Thymus (tissue), 11 donors: ENCODE results near the gene LPIN1. TPM values are rescaled to one million over a fixed set of nuclear protein-coding genes. Genes with fewer than 3 reads are reported as not detected.

Source experiments
- DNase-seq, 9 donors: peaks; one replicate each; pipeline ENCODE4 v3.0.0-alpha.2; 2013; ENCODE audit warnings: low spot score in 9 of 9, low read depth in 6 of 9, missing footprints in 1 of 9
- H3K27ac ChIP-seq, 2 donors: one replicate each; pipeline ENCODE4 v1.5.1; 2013; ENCODE audit warnings: control low read depth in 1 of 2, low read depth in 1 of 2, low read length in 1 of 2, mild to moderate bottlenecking in 1 of 2, moderate library complexity in 1 of 2
- H3K27me3 ChIP-seq, 2 donors: one replicate each; pipeline ENCODE4 v1.5.1; 2013; ENCODE audit warnings: low read length in 1 of 2; ENCODE audit not compliant: control insufficient read depth in 2 of 2, insufficient read depth in 1 of 2
- H3K36me3 ChIP-seq, 2 donors: one replicate each; pipeline ENCODE4 v1.5.1; 2013; ENCODE audit warnings: low read length in 1 of 2, mild to moderate bottlenecking in 1 of 2, moderate library complexity in 1 of 2; ENCODE audit not compliant: control insufficient read depth in 2 of 2, insufficient read depth in 2 of 2
- H3K4me1 ChIP-seq, 2 donors: one replicate each; pipeline ENCODE4 v1.5.1; 2013; ENCODE audit warnings: low read length in 2 of 2; ENCODE audit not compliant: control insufficient read depth in 2 of 2, insufficient read depth in 2 of 2
- H3K4me3 ChIP-seq, 2 donors: one replicate each; pipeline ENCODE4 v1.5.1; 2013; ENCODE audit warnings: low read length in 2 of 2, control low read depth in 1 of 2, mild to moderate bottlenecking in 1 of 2
- H3K9me3 ChIP-seq, 2 donors: one replicate each; pipeline ENCODE4 v1.5.1; 2013; ENCODE audit warnings: low read length in 1 of 2, mild to moderate bottlenecking in 1 of 2; ENCODE audit not compliant: control insufficient read depth in 2 of 2, insufficient read depth in 1 of 2
- WGBS: extraction: QIAGEN DNeasy Blood & Tissue Kit; methylation state at CpG from one replicate; pipeline ENCODE4 v1.1.7; 2013; 5-methylcytosine and 5-hydroxymethylcytosine counted together
- polyA plus RNA-seq: library from polyadenylated mRNA; stranded (reverse); fragments of 200-250 nt; gene quantifications from one replicate; pipeline ENCODE4 v1.2.3, GENCODE V29; 2013
- total RNA-seq: library from RNA; stranded (reverse); fragments of 120-200 nt; gene quantifications from one replicate; pipeline ENCODE4 v1.2.4, GENCODE V29; 2013
- donor health status: healthy.

The LPIN1 gene
- total and polyA plus RNA-seq, 2 donors = 15.6 to 46.6 TPM

DNA sequence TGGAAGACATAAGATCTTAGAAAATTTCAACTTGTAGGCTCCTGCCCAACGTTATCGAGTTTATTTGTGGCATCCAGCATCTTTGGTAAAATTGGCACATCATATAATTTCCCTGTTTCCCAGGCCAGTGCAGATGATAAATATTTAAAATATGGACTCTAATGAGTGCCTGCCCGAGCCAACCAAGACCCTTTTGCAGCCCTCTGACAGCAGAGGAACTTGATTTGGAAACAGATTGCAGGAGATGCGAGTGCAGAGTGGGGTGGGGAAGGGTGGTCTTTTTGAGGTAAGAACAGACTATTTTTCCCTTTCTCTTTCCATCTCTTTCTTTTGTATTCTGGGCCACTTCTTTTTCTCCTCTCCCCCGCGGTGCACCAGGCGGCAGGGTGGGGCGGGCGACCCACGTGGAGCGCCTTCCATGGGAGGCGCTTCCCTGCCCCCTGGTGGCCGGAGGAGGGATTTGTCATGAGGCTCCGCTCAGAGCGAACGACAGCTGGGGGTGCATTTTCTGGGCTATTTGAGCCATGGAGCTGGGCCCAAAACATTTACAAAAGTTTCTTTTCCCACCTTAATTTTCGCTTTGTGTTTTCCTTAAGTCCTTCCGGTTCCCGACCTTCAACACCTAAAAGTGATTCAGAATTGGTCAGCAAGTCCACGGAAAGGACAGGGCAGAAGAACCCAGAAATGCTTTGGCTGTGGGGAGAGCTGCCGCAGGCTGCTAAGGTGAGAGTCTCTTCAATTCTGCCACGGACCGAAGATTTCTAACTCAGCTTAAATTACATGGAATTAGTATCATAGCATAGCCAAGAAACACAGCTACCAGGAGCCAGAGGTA, 32.7 kb downstream of the LPIN1 start:
- H3K4me1 ChIP-seq = peaks cover 2 to 6% of the 10 kb centered on the region in 2 donors
- peak; percentile 33 to 86 (median 65) for DNase-seq
- H3K27me3 ChIP-seq = no peaks in the 10 kb centered on the region
- H3K9me3 ChIP-seq = no peaks in the 10 kb centered on the region
- no peak overlapping the region for H3K27ac ChIP-seq
- peaks cover 30 to 53% of the 10 kb centered on the region in 2 donors for H3K36me3 ChIP-seq
- H3K4me3 ChIP-seq = no peak overlapping the region
- 33% methylated on average over 23 of the region's 23 CpGs for WGBS

DNA sequence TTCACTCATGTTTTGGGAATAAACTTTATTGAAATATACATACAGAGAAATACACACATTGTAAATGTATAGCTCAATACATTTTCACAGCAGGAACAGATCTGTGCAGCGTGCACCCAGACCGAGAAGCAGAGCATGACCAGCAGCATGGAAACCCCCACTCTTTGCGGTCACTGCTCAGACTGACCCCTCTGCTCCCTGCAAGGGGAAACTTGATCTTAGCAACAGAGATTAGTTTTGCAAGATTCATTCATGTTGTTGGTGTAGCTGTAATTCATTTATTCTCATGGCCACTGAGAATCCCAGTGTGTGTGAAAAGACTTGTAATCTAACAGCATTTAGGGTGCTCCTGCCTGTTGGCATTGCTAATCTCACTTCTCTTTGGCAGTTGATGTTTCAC, 35.2 kb downstream of the LPIN1 start:
- no peaks in the 10 kb centered on the region for H3K9me3 ChIP-seq
- H3K36me3 ChIP-seq = peaks cover 38 to 66% of the 10 kb centered on the region in 2 donors
- H3K4me1 ChIP-seq = peaks cover 2 to 6% of the 10 kb centered on the region in 2 donors
- no peak for DNase-seq
- no peak overlapping the region for H3K4me3 ChIP-seq
- WGBS = 90% methylated on average over 3 of the region's 3 CpGs
- no peak overlapping the region for H3K27ac ChIP-seq
- H3K27me3 ChIP-seq = no peaks in the 10 kb centered on the region

DNA sequence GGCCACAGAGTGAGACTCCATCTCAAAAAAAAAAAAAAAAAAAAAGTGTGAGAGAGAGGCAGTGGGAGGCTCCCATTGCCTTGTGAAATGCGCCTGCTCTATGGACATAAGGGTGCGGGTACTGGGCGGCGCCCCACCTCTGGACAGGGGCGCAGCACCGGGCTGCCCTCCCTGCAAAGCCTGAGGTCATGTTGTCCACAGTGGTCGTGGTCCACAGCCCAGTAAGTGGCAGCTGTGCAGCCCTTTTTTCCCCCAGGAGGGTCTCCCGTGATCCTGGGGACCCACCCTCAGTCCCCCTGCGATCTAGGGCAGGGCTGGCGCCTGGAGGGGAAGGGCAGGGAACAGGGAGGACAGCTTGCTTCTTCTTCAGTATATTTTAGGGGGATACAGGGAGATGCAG, 37.8 kb downstream of the LPIN1 start:
- Histone ChIP-seq H3K36me3 (peaks cover 52 to 79% of the 10 kb centered on the region in 2 donors), H3K4me1 (no peaks in the 10 kb centered on the region), H3K27ac (no peak overlapping the region), H3K4me3 (no peak overlapping the region), H3K9me3 (no peaks in the 10 kb centered on the region), H3K27me3 (no peaks in the 10 kb centered on the region)
- 97% methylated on average over 10 of the region's 10 CpGs for WGBS
- no peak for DNase-seq

DNA sequence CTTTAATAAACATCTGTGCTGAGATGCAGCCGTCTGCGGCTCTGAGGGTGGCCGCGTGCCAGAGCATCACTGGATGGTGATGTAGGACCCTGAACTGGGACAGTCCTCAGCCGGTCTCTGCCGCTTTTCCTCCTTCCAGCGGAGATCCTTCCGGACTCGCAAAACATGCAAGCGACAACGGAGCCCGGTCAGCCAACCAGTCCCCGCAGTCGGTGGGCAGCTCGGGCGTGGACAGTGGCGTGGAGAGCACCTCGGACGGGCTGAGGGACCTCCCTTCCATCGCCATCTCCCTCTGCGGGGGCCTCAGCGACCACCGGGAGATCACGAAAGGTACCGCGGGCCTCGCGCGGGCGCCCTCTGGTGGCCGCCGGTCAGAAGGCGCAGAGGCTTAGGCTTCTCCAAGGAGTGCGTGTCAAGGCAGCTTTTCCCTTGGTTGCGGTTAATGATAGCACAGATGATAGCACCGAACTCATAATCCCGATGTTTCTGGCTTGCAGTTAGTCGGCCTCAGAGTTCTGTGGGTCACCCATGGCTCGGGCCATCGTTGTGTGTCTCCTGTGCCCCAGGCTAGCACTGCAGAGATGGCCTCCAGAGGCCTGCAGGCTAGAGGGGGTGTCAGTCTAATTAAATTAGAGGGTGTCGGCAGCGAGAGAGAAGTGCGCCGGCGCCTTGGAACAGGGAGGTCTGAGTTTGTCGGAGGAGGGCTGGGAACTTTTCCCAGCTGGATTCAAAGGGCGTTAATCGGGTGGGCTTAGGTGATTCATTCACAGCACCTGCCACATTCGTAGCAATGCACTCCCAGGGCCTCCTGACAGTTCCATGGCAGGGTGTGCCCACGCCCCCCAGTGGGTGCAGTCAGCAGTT, 38.5 kb downstream of the LPIN1 start:
- Histone ChIP-seq H3K27me3 (no peaks in the 10 kb centered on the region), H3K4me1 (no peaks in the 10 kb centered on the region), H3K36me3 (peaks cover 52 to 76% of the 10 kb centered on the region in 2 donors), H3K4me3 (no peak overlapping the region), H3K9me3 (no peaks in the 10 kb centered on the region), H3K27ac (no peak overlapping the region)
- DNase-seq = peak in 7 of 9 donors; percentile 10 to 57 (median 28)
- 76% methylated on average over 50 of the region's 50 CpGs for WGBS

DNA sequence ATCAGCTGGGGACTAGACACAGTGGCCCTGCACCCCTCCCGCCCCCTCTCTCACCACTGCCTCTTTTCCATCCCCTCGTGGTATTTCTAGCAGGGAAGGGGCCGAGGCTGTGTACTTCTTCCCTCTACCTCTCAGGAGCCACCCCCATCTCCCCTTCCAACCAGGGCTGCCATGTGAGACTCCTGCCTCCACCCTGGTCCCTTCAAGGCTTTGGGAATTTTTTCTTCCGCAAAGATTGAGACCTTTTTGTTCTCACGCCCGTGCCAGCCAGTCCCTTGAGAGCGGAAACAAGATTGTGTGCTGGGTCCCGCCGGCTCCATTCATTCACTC, 39.1 kb downstream of the LPIN1 start:
- peaks cover 56 to 74% of the 10 kb centered on the region in 2 donors for H3K36me3 ChIP-seq
- no peaks in the 10 kb centered on the region for H3K4me1 ChIP-seq
- 97% methylated on average over 9 of the region's 9 CpGs for WGBS
- no peak for DNase-seq
- H3K27ac ChIP-seq = no peak overlapping the region
- H3K4me3 ChIP-seq = no peak overlapping the region
- no peaks in the 10 kb centered on the region for H3K27me3 ChIP-seq
- no peaks in the 10 kb centered on the region for H3K9me3 ChIP-seq

DNA sequence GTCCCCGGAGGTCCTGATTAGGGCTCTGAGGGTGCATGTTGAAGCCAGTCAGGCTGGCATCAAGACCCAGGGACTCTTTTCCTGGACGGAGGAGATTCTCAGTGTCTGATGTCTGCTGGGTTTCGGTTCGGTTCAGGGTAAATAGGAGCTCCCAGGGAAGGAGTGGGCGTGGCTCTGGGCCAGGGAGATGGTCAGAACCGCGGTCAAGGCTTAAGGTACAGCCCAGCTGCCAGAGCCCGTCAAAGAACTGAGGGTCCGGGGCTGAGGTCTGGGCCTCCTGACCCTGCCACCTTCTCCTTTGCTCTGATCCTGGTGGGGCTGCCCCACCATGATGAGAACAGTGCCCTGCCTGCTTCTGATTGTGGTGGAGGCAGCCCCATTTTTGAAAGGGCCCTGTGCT, 39.8 kb downstream of the LPIN1 start:
- Histone ChIP-seq H3K27ac (no peak overlapping the region), H3K4me3 (no peak overlapping the region), H3K9me3 (no peaks in the 10 kb centered on the region), H3K36me3 (peaks cover 56 to 74% of the 10 kb centered on the region in 2 donors), H3K27me3 (no peaks in the 10 kb centered on the region), H3K4me1 (no peaks in the 10 kb centered on the region)
- WGBS = 99% methylated on average over 9 of the region's 9 CpGs
- no peak for DNase-seq

DNA sequence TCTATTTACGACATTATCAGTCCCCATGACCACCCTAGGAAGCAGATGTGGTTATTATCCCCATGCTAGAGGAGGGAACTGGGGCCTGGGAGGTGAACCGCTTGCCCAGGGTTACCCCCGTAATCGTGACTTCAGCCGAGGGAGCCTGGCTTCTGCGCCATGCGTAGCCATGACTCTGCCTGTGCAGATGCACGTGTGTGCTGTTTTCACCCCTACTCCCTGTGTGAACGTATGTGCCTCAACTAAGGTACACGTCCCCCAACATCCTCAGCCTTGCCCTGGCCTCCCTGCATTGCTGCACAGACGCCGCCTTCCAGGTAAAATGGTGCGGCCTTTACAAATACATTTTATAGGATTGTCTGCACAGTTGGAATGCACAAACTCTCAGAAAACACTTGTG, 40.2 kb downstream of the LPIN1 start:
- no peak for DNase-seq
- H3K27me3 ChIP-seq = no peaks in the 10 kb centered on the region
- H3K9me3 ChIP-seq = no peaks in the 10 kb centered on the region
- no peak overlapping the region for H3K4me3 ChIP-seq
- 97% methylated on average over 13 of the region's 13 CpGs for WGBS
- H3K4me1 ChIP-seq = no peaks in the 10 kb centered on the region
- peaks cover 56 to 71% of the 10 kb centered on the region in 2 donors for H3K36me3 ChIP-seq
- no peak overlapping the region for H3K27ac ChIP-seq

DNA sequence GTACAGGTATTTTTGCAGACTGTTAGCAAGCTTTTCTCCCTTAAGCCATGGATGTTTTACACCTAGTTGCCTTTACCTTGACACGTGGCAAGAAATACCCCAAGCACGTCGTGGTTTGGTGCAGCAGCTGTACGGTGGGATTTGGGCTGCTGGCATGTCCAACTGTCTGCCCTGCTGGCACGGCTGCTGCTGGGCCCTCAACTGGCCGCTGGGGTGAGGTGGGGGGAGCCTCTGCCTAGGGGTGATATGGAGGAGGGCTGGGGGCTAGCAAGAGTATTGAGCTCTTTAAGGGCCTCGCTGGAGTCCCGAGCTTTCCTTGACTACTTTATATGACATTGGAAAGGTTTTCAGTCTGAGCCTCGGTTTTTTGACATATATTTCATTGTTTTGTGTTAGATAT, 41.6 kb downstream of the LPIN1 start:
- Histone ChIP-seq H3K4me3 (no peak overlapping the region), H3K4me1 (no peaks in the 10 kb centered on the region), H3K27me3 (no peaks in the 10 kb centered on the region), H3K27ac (no peak overlapping the region), H3K36me3 (peaks cover 57 to 71% of the 10 kb centered on the region in 2 donors), H3K9me3 (no peaks in the 10 kb centered on the region)
- 95% methylated on average over 9 of the region's 9 CpGs for WGBS
- DNase-seq = no peak

DNA sequence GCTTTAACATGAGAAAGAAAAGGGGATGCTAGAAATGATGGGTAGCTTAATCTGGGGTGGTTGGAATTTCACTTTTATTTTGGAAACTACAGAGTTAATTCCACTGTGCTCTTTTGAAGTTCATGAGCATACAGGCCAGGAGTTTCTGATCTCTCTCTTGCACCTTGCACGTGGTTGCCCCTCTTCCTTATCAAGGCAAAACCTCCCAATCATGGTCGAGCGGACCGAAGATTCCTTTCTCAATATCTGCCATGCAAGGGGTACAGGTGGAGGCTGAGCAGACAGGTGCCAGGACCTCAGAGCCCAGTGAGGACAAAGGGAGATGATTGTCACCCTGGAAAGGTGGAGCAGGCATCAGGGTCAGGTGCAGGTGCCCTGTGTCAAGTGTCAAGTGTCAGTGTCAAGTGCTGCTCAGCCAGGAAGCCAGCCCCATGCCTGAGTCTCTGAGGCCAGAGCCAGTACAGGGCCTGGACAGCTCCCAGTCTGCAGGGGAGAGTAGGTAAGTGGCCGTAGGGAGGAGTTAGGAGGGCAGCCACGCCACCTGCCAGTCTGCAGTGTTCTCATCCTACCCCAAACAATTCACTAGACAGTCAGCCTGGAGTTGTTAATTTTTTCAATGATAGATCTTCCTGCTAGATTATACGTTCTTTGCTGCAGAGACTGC, 42.2 kb downstream of the LPIN1 start:
- no peaks in the 10 kb centered on the region for H3K9me3 ChIP-seq
- 93% methylated on average over 7 of the region's 7 CpGs for WGBS
- no peak for DNase-seq
- no peak overlapping the region for H3K27ac ChIP-seq
- no peaks in the 10 kb centered on the region for H3K4me1 ChIP-seq
- no peak overlapping the region for H3K4me3 ChIP-seq
- peaks cover 56 to 71% of the 10 kb centered on the region in 2 donors for H3K36me3 ChIP-seq
- H3K27me3 ChIP-seq = no peaks in the 10 kb centered on the region
